Naive B cell (primary cell): Measurements from ENCODE around the gene AHNAK2. TPM values are rescaled to one million over a fixed set of nuclear protein-coding genes. Genes with fewer than 3 reads are reported as not detected.
"Not testable (repeated sequence)": the region's sequence is repeated elsewhere in the genome, so short reads cannot be mapped to it uniquely, and the experiment has no call there.

Experiments
- ATAC-seq, 2 donors: fragments of 150-1000 bp; cut with Tn5 transposase; 2 replicates each; pipeline ENCODE4 v1.10.0; 2021; ENCODE audit warnings: low read depth in 2 of 2, mild to moderate bottlenecking in 2 of 2, moderate library complexity in 2 of 2
- DNase-seq: peaks from one replicate; pipeline ENCODE4 v3.0.0; 2022
- H3K27ac Mint-ChIP-seq, 6 donors: one replicate each; pipeline ENCODE4 v1.8.0; 2020 to 2022; ENCODE audit warnings: mild to moderate bottlenecking in 6 of 6, mixed read lengths in 6 of 6, moderate library complexity in 5 of 6, inconsistent platforms in 2 of 6
- H3K27me3 Mint-ChIP-seq, 3 donors: one replicate each; pipeline ENCODE4 v1.8.0; 2021 to 2022; ENCODE audit warnings: mixed read lengths in 3 of 3, mild to moderate bottlenecking in 1 of 3
- H3K36me3 Mint-ChIP-seq, 2 donors: one replicate each; pipeline ENCODE4 v1.8.0; 2020 to 2022; ENCODE audit warnings: mixed read lengths in 2 of 2, inconsistent platforms in 1 of 2, mild to moderate bottlenecking in 1 of 2
- H3K4me1 Mint-ChIP-seq, 3 donors: one replicate each; pipeline ENCODE4 v1.8.0; 2020 to 2022; ENCODE audit warnings: mixed read lengths in 3 of 3, inconsistent platforms in 1 of 3, mild to moderate bottlenecking in 1 of 3, moderate library complexity in 1 of 3
- H3K4me3 Mint-ChIP-seq, 8 donors: one replicate each; pipeline ENCODE4 v1.8.0; 2020 to 2022; ENCODE audit warnings: mild to moderate bottlenecking in 8 of 8, mixed read lengths in 8 of 8, moderate library complexity in 8 of 8, inconsistent platforms in 2 of 8
- H3K9me3 Mint-ChIP-seq, 7 donors: one replicate each; pipeline ENCODE4 v1.8.0; 2020 to 2022; ENCODE audit warnings: mixed read lengths in 7 of 7, mild to moderate bottlenecking in 5 of 7, inconsistent platforms in 2 of 7, moderate library complexity in 1 of 7
- polyA plus RNA-seq, 6 donors: library from polyadenylated mRNA; unstranded; fragments of 300-500 nt; fragmentation: Illumina TruSeq; gene quantifications; one replicate each; pipeline ENCODE4 v1.2.3, GENCODE V29; 2021; ENCODE audit warnings: low read depth in 6 of 6

The AHNAK2 gene
- polyA plus RNA-seq, 6 donors from 2014 or later = 0.63 to 0.92 (median 0.70) TPM; not detected in 1

GRCh38 chr14:104917993-104918392 lies 60.2 kb downstream of the AHNAK2 start:
- H3K4me1 Mint-ChIP-seq = peaks cover 3 to 26% (median 22%) of the 10 kb centered on the region in 3 donors
- no peak overlapping the region for H3K4me3 Mint-ChIP-seq
- H3K9me3 Mint-ChIP-seq = peaks cover 0 to 4% (median 0%) of the 10 kb centered on the region in 7 donors
- ATAC-seq (no peak), DNase-seq (no peak)
- H3K27ac Mint-ChIP-seq = peak overlapping the region in 1 of 6 donors; percentile 2
- H3K27me3 Mint-ChIP-seq = no peaks in the 10 kb centered on the region
- no peaks in the 10 kb centered on the region for H3K36me3 Mint-ChIP-seq

- Mint-ChIP-seq H3K36me3 (peaks cover 0 to 3% of the 10 kb centered on the region in 2 donors), H3K27ac (no peak overlapping the region), H3K4me1 (peaks cover 0 to 17% (median 17%) of the 10 kb centered on the region in 3 donors), H3K4me3 (no peak overlapping the region), H3K9me3 (peaks cover 0 to 8% (median 2%) of the 10 kb centered on the region in 7 donors), H3K27me3 (peaks cover 0 to 2% (median 0%) of the 10 kb centered on the region in 3 donors)
- ATAC-seq (no peak), DNase-seq (no peak)
Measured at GRCh38 chr14:104917116-104917515, 61.1 kb downstream of the AHNAK2 start.

GRCh38 chr14:104913435-104913834 lies 64.7 kb downstream of the AHNAK2 start:
- Mint-ChIP-seq H3K36me3 (peaks cover 7 to 15% of the 10 kb centered on the region in 2 donors), H3K9me3 (peaks cover 2 to 27% (median 20%) of the 10 kb centered on the region in 7 donors), H3K4me1 (peaks cover 0 to 7% (median 5%) of the 10 kb centered on the region in 3 donors), H3K4me3 (no peak overlapping the region), H3K27ac (no peak overlapping the region), H3K27me3 (peaks cover 0 to 14% (median 6%) of the 10 kb centered on the region in 3 donors)
- DNase-seq (no peak), ATAC-seq (no peak)

- H3K4me3 Mint-ChIP-seq = no peak overlapping the region
- H3K36me3 Mint-ChIP-seq = peaks cover 7 to 20% of the 10 kb centered on the region in 2 donors
- no peak for ATAC-seq
- DNase-seq = no peak
- H3K27me3 Mint-ChIP-seq = peaks cover 0 to 23% (median 15%) of the 10 kb centered on the region in 3 donors
- peaks cover 0 to 7% (median 5%) of the 10 kb centered on the region in 3 donors for H3K4me1 Mint-ChIP-seq
- H3K9me3 Mint-ChIP-seq = peaks cover 2 to 32% (median 20%) of the 10 kb centered on the region in 7 donors
- H3K27ac Mint-ChIP-seq = no peak overlapping the region
Measured at GRCh38 chr14:104912053-104912452, 66.1 kb downstream of the AHNAK2 start.

DNA sequence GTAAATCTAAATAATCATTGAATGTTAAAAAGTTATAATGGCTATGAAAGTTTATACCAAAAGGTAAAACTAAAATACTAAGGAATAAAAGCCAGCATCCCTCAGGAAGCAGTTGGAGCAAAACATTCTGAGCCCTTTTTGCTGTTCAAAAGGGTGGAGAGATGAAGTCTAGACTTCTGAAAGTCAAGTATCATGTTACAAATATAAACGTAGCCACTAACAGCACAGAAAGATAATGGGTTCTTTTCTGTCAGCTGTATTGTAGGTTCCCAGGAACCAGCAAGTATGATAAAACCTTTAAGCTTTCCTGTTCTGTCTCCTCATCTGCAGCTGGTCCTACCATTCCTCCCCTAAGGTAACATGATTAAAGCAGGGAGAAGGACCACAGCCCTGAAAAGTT lies 69.9 kb downstream of the AHNAK2 start:
- H3K36me3 Mint-ChIP-seq = peaks cover 7 to 22% of the 10 kb centered on the region in 2 donors
- peaks cover 4 to 43% (median 31%) of the 10 kb centered on the region in 3 donors for H3K27me3 Mint-ChIP-seq
- ATAC-seq = no peak
- DNase-seq = no peak
- no peak overlapping the region for H3K27ac Mint-ChIP-seq
- no peak overlapping the region for H3K4me3 Mint-ChIP-seq
- H3K9me3 Mint-ChIP-seq = peaks cover 2 to 32% (median 19%) of the 10 kb centered on the region in 7 donors
- peaks cover 8 to 11% (median 8%) of the 10 kb centered on the region in 3 donors for H3K4me1 Mint-ChIP-seq

GRCh38 chr14:104905579-104905933 lies 72.6 kb downstream of the AHNAK2 start:
- DNase-seq, H3K36me3 Mint-ChIP-seq, H3K27ac Mint-ChIP-seq, ATAC-seq, H3K4me3 Mint-ChIP-seq: not testable (repeated sequence)
- Mint-ChIP-seq H3K27me3 (peaks cover 4 to 41% (median 25%) of the 10 kb centered on the region in 3 donors), H3K9me3 (peaks cover 0 to 12% (median 0%) of the 10 kb centered on the region in 7 donors), H3K4me1 (peaks cover 8 to 13% (median 10%) of the 10 kb centered on the region in 3 donors)

- peak overlapping the region in 4 of 8 donors; percentile 20 to 40 (median 26) for H3K4me3 Mint-ChIP-seq
- ATAC-seq, H3K9me3 Mint-ChIP-seq, DNase-seq, H3K36me3 Mint-ChIP-seq: not testable (repeated sequence)
- peaks cover 8 to 13% (median 10%) of the 10 kb centered on the region in 3 donors for H3K4me1 Mint-ChIP-seq
- peak overlapping the region in 1 of 6 donors; percentile 47 for H3K27ac Mint-ChIP-seq
- peaks cover 4 to 38% (median 25%) of the 10 kb centered on the region in 3 donors for H3K27me3 Mint-ChIP-seq
Measured at GRCh38 chr14:104904650-104905578, 73.3 kb downstream of the AHNAK2 start.

GRCh38 chr14:104903990-104904389 lies 74.2 kb downstream of the AHNAK2 start:
- no peak overlapping the region for H3K27ac Mint-ChIP-seq
- H3K27me3 Mint-ChIP-seq = peaks cover 4 to 33% (median 25%) of the 10 kb centered on the region in 3 donors
- no peak for DNase-seq
- H3K9me3 Mint-ChIP-seq = peaks cover 0 to 5% (median 0%) of the 10 kb centered on the region in 7 donors
- H3K4me1 Mint-ChIP-seq = peaks cover 8 to 13% (median 10%) of the 10 kb centered on the region in 3 donors
- peak overlapping the region in 1 of 8 donors; percentile 10 for H3K4me3 Mint-ChIP-seq
- peaks cover 0 to 7% of the 10 kb centered on the region in 2 donors for H3K36me3 Mint-ChIP-seq
- ATAC-seq = no peak

DNA sequence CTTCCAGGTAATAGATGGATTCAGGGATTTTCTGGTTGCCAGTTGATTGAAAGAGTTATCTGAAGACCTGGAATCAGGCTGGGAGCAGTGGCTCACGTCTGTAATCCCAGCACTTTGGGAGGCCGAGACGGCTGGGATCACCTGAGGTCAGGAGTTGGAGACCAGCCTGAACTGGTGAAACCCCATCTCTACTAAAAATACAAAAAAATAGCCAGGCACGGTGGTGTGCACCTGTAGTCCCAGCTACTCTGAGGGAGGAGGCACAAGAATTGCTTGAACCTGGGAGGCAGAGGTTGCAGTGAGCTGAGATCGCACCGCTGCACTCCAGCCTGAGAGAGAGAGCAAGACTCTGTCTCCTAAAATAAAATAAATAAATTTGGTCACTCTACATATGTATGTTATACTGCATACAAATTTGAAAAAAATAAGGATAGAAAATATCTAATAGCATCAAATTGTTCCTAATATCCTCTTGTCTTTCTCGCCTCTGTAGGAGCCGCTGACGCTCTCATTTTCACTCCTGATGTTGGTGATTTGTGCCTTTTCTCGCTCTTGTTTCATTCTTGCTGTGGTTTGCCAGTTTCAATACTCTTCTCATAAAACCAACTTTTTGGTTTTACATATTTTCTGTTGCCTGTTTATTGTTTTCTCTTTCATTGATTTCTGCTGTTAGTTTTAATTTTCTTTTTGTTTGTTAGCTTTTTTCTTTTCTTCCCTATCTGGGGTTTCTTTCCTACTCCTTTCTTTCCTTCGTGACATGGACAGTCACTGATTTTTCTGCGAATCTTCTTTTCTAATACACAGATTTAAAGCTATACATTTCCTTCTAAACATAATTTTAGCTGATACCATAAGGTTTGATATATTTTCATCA lies 77.3 kb downstream of the AHNAK2 start:
- DNase-seq (no peak), ATAC-seq (no peak)
- peak overlapping the region in 1 of 6 donors; percentile 3 for H3K27ac Mint-ChIP-seq
- H3K4me1 Mint-ChIP-seq = peaks cover 13 to 18% (median 14%) of the 10 kb centered on the region in 3 donors
- peaks cover 7 to 23% (median 13%) of the 10 kb centered on the region in 3 donors for H3K27me3 Mint-ChIP-seq
- no peak overlapping the region for H3K4me3 Mint-ChIP-seq
- no peaks in the 10 kb centered on the region for H3K36me3 Mint-ChIP-seq
- no peaks in the 10 kb centered on the region for H3K9me3 Mint-ChIP-seq

GRCh38 chr14:104899781-104900180 lies 78.4 kb downstream of the AHNAK2 start:
- DNase-seq (no peak), ATAC-seq (no peak)
- Mint-ChIP-seq H3K4me3 (no peak overlapping the region), H3K27me3 (peaks cover 7 to 19% (median 10%) of the 10 kb centered on the region in 3 donors), H3K4me1 (peaks cover 10 to 15% (median 12%) of the 10 kb centered on the region in 3 donors), H3K27ac (no peak overlapping the region), H3K9me3 (no peaks in the 10 kb centered on the region), H3K36me3 (no peaks in the 10 kb centered on the region)

GRCh38 chr14:104898870-104899510 lies 79.2 kb downstream of the AHNAK2 start:
- H3K27ac Mint-ChIP-seq = no peak overlapping the region

GRCh38 chr14:104898195-104898558 lies 80.0 kb downstream of the AHNAK2 start:
- ATAC-seq = no peak

More at GRCh38 chr14:104898870-104899510, 79.2 kb downstream of the AHNAK2 start:
- DNase-seq = no peak
- H3K4me3 Mint-ChIP-seq = no peak overlapping the region
- peaks cover 5 to 10% (median 7%) of the 10 kb centered on the region in 3 donors for H3K4me1 Mint-ChIP-seq
- no peak for ATAC-seq
- H3K9me3 Mint-ChIP-seq = no peaks in the 10 kb centered on the region
- no peaks in the 10 kb centered on the region for H3K36me3 Mint-ChIP-seq
- H3K27me3 Mint-ChIP-seq = peaks cover 2 to 11% (median 3%) of the 10 kb centered on the region in 3 donors

More at GRCh38 chr14:104898195-104898558, 80.0 kb downstream of the AHNAK2 start:
- H3K4me3 Mint-ChIP-seq = peak overlapping the region in 1 of 8 donors; percentile 40
- no peaks in the 10 kb centered on the region for H3K9me3 Mint-ChIP-seq
- peaks cover 0 to 3% (median 3%) of the 10 kb centered on the region in 3 donors for H3K27me3 Mint-ChIP-seq
- no peaks in the 10 kb centered on the region for H3K36me3 Mint-ChIP-seq
- no peak for DNase-seq
- H3K4me1 Mint-ChIP-seq = peaks cover 5% of the 10 kb centered on the region in 3 donors
- H3K27ac Mint-ChIP-seq = peak overlapping the region in 1 of 6 donors; percentile 39
